Lung (tissue), 12 donors: ENCODE data around the gene TMCO4. TPM values are rescaled to one million over a fixed set of nuclear protein-coding genes. Genes with fewer than 3 reads are reported as not detected.

ENCODE experiments used
- ATAC-seq: fragments of 200-7000 bp; cut with Tn5 transposase; one replicate; pipeline ENCODE4 v1.9.1; 2020; ENCODE audit warnings: moderate number of reproducible peaks; ENCODE audit not compliant: insufficient read depth, low FRiP score
- DNase-seq, 3 donors: peaks; one replicate each; pipeline ENCODE4 v3.0.0-alpha.2; 2013 to 2017
- H3K27ac ChIP-seq, 2 donors: one replicate each; pipeline ENCODE4 v1.5.1; 2013; ENCODE audit warnings: mild to moderate bottlenecking in 2 of 2, moderate library complexity in 2 of 2, control low read depth in 1 of 2, inconsistent platforms in 1 of 2, low read depth in 1 of 2, low read length in 1 of 2
- H3K27me3 ChIP-seq, 3 donors: one replicate each; pipeline ENCODE4 v1.5.1; 2013; ENCODE audit warnings: low read length in 2 of 3; ENCODE audit not compliant: control insufficient read depth in 3 of 3, insufficient read depth in 3 of 3
- H3K36me3 ChIP-seq, 4 donors: one replicate each; pipeline ENCODE4 v1.5.1; 2013; ENCODE audit warnings: low read length in 4 of 4, mild to moderate bottlenecking in 1 of 4, moderate library complexity in 1 of 4; ENCODE audit not compliant: control insufficient read depth in 4 of 4, insufficient read depth in 4 of 4
- H3K4me1 ChIP-seq, 5 donors: one replicate each; pipeline ENCODE4 v1.5.1; 2013; ENCODE audit warnings: low read length in 5 of 5, mild to moderate bottlenecking in 2 of 5, moderate library complexity in 1 of 5; ENCODE audit not compliant: control insufficient read depth in 5 of 5, insufficient read depth in 5 of 5
- H3K4me3 ChIP-seq: one replicate; pipeline ENCODE4 v1.5.1; 2013; ENCODE audit warnings: mild to moderate bottlenecking, control low read depth, moderate library complexity
- H3K9ac ChIP-seq, 2 donors: one replicate each; pipeline ENCODE4 v1.5.1; 2013; ENCODE audit warnings: low read length in 2 of 2, control low read depth in 1 of 2; ENCODE audit not compliant: insufficient read depth in 1 of 2
- H3K9me3 ChIP-seq, 4 donors: one replicate each; pipeline ENCODE4 v1.5.1; 2013; ENCODE audit warnings: low read length in 3 of 4, mild to moderate bottlenecking in 1 of 4, moderate library complexity in 1 of 4; ENCODE audit not compliant: control insufficient read depth in 4 of 4, insufficient read depth in 3 of 4
- CTCF ChIP-seq: IDR thresholded peaks from 2 replicates; pipeline ENCODE4 v1.5.1; 2012; ENCODE audit warnings: mild to moderate bottlenecking; ENCODE audit errors: control extremely low read depth, extremely low read depth
- WGBS, 2 donors: extraction: QIAGEN DNeasy Blood & Tissue Kit; methylation state at CpG; one replicate each; pipeline ENCODE4 v1.1.7; 2013; 5-methylcytosine and 5-hydroxymethylcytosine counted together
- polyA plus RNA-seq, 2 donors: library from polyadenylated mRNA; stranded (reverse); fragments of 200-250 nt; gene quantifications; one replicate each; pipeline ENCODE4 v1.2.1, GENCODE V29; 2013
- total RNA-seq, 2 donors: library from RNA; depleted of rRNA in 1 of 2; stranded (reverse); fragments of >200 nt in 1 of 2; gene quantifications; one replicate each; pipeline ENCODE4 v1.2.1, GENCODE V29; 2014 to 2021
- donor health status: control.
- donor health status: control.
- donor health status: Bipolar disorder and iron deficiency.
- donor health status: healthy.
- donor health status: DM: yes; HTN: yes; CAD: no.

Gene TMCO4
- total and polyA plus RNA-seq, 4 donors = 14.3 to 27.8 (median 19.5) TPM

GRCh38 chr1:19837866-19838265, 38.1 kb upstream of the TMCO4 start:
- H3K9me3 ChIP-seq = no peaks in the 10 kb centered on the region
- 34 to 48% methylated on average over 2 of the region's 2 CpGs for WGBS, 2 donors
- DNase-seq (no peak), ATAC-seq (no peak)
- H3K9ac ChIP-seq = no peak overlapping the region
- no peaks in the 10 kb centered on the region for H3K27me3 ChIP-seq
- H3K4me3 ChIP-seq = no peak overlapping the region
- H3K27ac ChIP-seq = no peak overlapping the region
- no peaks in the 10 kb centered on the region for H3K4me1 ChIP-seq
- no peak for TF ChIP-seq CTCF
- no peaks in the 10 kb centered on the region for H3K36me3 ChIP-seq

GRCh38 chr1:19835578-19835977, 35.9 kb upstream of the TMCO4 start:
- H3K9me3 ChIP-seq = peaks cover 0 to 7% (median under 1%) of the 10 kb centered on the region in 4 donors
- no peak for TF ChIP-seq CTCF
- H3K4me3 ChIP-seq = no peak overlapping the region
- WGBS, 2 donors = 86 to 89% methylated on average over 4 of the region's 4 CpGs
- no peaks in the 10 kb centered on the region for H3K4me1 ChIP-seq
- no peaks in the 10 kb centered on the region for H3K27me3 ChIP-seq
- no peak overlapping the region for H3K27ac ChIP-seq
- ATAC-seq = no peak
- no peaks in the 10 kb centered on the region for H3K36me3 ChIP-seq
- no peak overlapping the region for H3K9ac ChIP-seq
- no peak for DNase-seq

GRCh38 chr1:19831441-19831840, 31.7 kb upstream of the TMCO4 start:
- 73 to 88% methylated on average over 3 of the region's 3 CpGs for WGBS, 2 donors
- TF ChIP-seq CTCF = no peak

GRCh38 chr1:19828546-19828945, 28.8 kb upstream of the TMCO4 start:
- no peak overlapping the region for H3K9ac ChIP-seq
- H3K4me1 ChIP-seq = no peaks in the 10 kb centered on the region
- peaks cover 0 to 7% (median under 1%) of the 10 kb centered on the region in 4 donors for H3K9me3 ChIP-seq
- no peak overlapping the region for H3K27ac ChIP-seq
- H3K4me3 ChIP-seq = no peak overlapping the region
- no peak for ATAC-seq
- H3K27me3 ChIP-seq = no peaks in the 10 kb centered on the region
- WGBS, 2 donors = 76 to 94% methylated on average over 3 of the region's 3 CpGs
- no peaks in the 10 kb centered on the region for H3K36me3 ChIP-seq
- no peak for DNase-seq
- TF ChIP-seq CTCF = no peak

More at GRCh38 chr1:19831441-19831840, 31.7 kb upstream of the TMCO4 start:
- H3K4me1 ChIP-seq = no peaks in the 10 kb centered on the region
- DNase-seq = no peak
- H3K36me3 ChIP-seq = no peaks in the 10 kb centered on the region
- no peak overlapping the region for H3K9ac ChIP-seq
- H3K27ac ChIP-seq = no peak overlapping the region
- H3K27me3 ChIP-seq = no peaks in the 10 kb centered on the region
- peaks cover 0 to 7% (median under 1%) of the 10 kb centered on the region in 4 donors for H3K9me3 ChIP-seq
- no peak for ATAC-seq
- H3K4me3 ChIP-seq = no peak overlapping the region
